Omental fat pad (tissue), 4 donors: Measurements from ENCODE around the gene RABAC1. TPM values are rescaled to one million over a fixed set of nuclear protein-coding genes. Genes with fewer than 3 reads are reported as not detected.

Source experiments
- ATAC-seq: fragments of 150-250 bp; one replicate; pipeline ENCODE4 v1.9.1; 2016; ENCODE audit warnings: mild to moderate bottlenecking, moderate library complexity; ENCODE audit not compliant: low FRiP score
- DNase-seq: peaks from one replicate; pipeline ENCODE4 v3.0.0-alpha.2; 2019; ENCODE audit warnings: low spot score
- CTCF ChIP-seq, 3 donors: fragments of 450-650 bp; IDR thresholded peaks; one replicate each; pipeline ENCODE4 v1.5.1; 2016 to 2017; ENCODE audit warnings: antibody characterized with exemption in 3 of 3, mild to moderate bottlenecking in 3 of 3, moderate library complexity in 2 of 3
- total RNA-seq, 4 donors: library from RNA; depleted of rRNA; stranded (reverse); fragments of >200 nt; gene quantifications; one replicate each; pipeline ENCODE4 v1.1.0, GENCODE V29; 2016

The RABAC1 gene
- total RNA-seq, 4 donors from 2014 or later: 132 to 192 (median 167) TPM

- TF ChIP-seq CTCF (IDR thresholded peaks at IDR 0.05): no peak
- peak; percentile 24 for ATAC-seq
- no peak for DNase-seq
These were observed 39.3 kb upstream of the RABAC1 start for GRCh38 chr19:41998246-41999020.

- no peak for ATAC-seq
- TF ChIP-seq CTCF (IDR thresholded peaks at IDR 0.05): no peak
- DNase-seq: no peak
These were observed 38.7 kb upstream of the RABAC1 start for GRCh38 chr19:41997851-41998229.

GRCh38 chr19:41997121-41997850 lies 38.2 kb upstream of the RABAC1 start:
- no peak for ATAC-seq
- no peak for TF ChIP-seq CTCF (IDR thresholded peaks at IDR 0.05)
- no peak for DNase-seq

DNA sequence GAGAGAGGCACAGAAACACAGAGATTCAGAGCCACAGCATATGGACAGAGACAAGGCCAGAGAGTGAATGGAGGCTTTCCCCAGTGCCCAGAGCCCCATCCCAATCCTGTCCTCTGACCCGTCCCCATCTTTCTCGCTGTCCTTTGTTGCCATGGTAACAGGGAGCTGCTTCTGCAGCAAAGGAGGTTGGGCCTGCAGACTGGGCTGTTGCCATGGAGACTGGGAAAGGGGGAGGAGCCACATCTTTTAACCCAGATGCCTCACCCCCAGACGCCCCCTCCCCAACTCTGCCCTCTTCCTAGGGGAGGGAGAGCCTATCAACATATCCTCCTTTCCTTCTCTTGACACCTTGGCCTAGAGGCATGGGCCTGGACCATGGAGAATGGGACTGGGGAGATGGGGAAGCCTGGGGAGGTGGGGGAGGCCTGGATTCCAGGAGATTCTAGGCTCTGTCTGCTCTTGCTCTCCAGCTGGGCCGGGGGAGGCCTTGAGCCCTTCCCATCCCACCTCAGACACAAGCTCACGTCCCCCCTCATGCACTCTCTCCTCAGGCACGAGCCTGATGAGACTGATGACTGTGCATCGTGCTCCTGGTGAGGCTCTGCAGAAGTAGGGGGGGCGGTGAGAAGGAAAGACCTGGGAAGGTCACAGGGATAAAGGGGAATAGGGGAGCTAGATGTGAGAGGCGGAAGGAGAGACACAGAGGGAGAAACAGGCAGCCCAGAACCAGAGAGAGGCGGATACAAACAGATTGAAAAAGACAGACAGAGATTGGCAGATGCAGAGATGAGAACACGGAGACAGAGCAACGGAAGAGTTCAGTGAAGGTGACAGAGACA lies 37.1 kb upstream of the RABAC1 start:
- DNase-seq (no peak), ATAC-seq (no peak)
- no peak for TF ChIP-seq CTCF (IDR thresholded peaks at IDR 0.05)

- ATAC-seq (no peak), DNase-seq (no peak)
- no peak for TF ChIP-seq CTCF (IDR thresholded peaks at IDR 0.05)
These were observed 36.2 kb upstream of the RABAC1 start for GRCh38 chr19:41994994-41995958.

- no peak for DNase-seq
- TF ChIP-seq CTCF (IDR thresholded peaks at IDR 0.05): no peak
- ATAC-seq: no peak
These were observed 35.4 kb upstream of the RABAC1 start for GRCh38 chr19:41994521-41994971.
